ENCODE measurements around the gene GYPC. TPM values are rescaled to one million over a fixed set of nuclear protein-coding genes. Genes with fewer than 3 reads are reported as not detected.
A peak's percentile ranks its signal among the peaks of the same experiment; 100 is the strongest.
"Not testable (repeated sequence)": the region's sequence is repeated elsewhere in the genome, so short reads cannot be mapped to it uniquely, and the experiment has no call there.

Gene GYPC, protein sequence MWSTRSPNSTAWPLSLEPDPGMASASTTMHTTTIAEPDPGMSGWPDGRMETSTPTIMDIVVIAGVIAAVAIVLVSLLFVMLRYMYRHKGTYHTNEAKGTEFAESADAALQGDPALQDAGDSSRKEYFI
- polyA plus RNA-seq (2012; ENCODE audit: insufficient read depth, insufficient read length), result 140 TPM

DNA sequence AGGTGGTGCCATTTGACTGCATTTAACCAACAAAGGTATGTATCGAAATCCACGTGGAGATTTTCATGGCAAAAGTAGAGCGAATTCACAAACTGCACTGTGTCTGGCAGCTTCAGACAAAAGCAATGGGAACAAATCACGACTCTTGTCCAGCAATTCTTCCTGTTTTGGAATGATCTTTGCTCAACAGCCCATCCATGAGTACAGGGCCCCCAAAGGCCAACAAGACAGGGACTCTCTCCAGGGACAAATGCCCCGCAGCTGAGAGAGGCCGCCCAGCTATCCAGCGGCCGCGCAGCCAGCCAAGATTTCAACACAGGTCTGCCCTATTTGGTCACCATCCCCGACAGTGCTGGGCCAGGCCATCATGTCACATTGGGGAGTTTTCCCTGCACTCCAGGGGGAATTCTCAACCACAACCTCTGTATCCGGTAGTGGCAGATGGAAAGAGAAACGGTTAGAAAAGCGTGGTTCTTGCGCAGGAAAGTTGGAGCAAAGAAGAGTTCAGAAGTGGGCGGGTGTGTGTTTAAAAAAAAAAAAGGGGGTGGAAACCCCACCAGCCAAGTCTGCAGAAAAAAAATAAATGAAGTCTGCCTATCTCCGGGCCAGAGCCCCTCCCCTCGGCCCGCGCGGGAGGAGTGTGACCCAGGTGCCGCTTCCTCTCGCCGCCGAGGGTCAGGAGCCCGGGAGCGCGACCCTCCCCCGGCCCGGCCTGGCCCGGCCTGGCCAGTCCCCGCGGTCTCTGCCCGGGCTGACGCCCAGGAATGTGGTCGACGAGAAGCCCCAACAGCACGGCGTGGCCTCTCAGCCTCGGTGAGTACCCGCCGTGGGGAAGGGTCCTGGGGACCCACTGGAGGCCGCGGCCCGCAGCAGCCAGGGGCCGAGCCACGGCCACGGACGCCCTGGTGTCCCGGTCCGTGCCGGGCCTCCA, at the start of gene GYPC:
TSS of gene GYPC (plus strand) at position 659 of the 931 bp plus-strand sequence. CDS start at position 765, 106 bp downstream.
- peak; percentile 81 for DNase-seq (ENCODE audit: low read depth, low spot score)
- peak within 1 kb of the TSS; percentile 77 for H3K4me3 ChIP-seq (ENCODE audit: low read length)

DNA sequence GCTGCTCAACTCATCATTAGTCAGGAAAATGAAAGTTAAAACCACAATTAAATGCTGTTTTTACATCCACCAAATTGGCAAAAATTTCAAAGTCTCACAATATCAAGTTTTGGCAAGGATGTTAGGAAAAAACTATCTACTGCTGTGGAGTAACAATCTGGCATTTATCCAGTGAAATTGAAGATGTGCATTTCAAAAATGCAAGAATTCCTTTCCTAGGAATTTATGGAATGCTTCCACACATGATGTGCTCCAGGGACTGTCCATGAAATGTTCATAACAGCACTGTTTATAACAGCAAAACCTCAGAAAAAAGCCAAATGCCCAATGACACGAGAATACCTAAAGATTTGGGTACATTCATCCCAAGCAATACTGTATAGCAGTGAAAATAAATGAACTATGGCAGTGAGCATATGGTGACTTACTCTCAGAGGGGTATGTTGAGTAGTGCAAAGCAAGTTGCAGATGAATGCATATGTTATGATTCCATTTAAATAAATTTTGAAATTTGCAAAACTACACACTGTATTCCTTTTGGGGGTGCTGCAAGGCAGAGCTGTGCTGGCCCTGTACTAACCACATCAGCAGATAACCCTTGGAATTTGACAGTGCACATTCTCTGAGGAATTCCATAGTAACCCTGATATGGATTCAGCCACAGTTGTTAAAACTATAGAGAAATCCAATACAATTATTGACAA, 41.3 kb upstream of the GYPC start:
- no peak for DNase-seq (ENCODE audit: low read depth, low spot score)
- H3K4me3 ChIP-seq (ENCODE audit: low read length), result no peak overlapping the region

DNA sequence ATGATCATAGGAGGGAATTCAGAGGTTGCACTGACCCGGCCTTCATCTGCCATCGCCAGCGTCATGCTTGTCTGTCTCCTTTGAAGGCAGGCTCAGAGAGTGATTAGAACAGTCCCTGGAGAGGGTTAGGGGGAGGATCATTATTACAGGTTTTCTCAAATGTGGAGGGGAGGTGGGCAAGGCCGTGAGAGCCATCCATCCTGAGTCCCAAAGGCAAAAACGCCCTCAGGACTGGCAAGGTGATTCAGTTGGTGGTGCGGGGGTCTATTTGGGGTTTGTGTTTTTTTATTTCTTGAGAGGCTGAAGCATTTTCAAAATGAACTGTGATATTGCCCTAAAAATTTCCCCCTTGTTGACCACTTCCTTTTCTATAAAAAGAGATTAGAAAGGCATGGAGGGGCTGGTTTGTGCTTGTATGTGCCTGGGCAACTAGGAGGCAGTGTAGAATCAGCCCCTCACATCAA, 39.3 kb upstream of the GYPC start:
- no peak for DNase-seq (ENCODE audit: low read depth, low spot score)
- no peak overlapping the region for H3K4me3 ChIP-seq (ENCODE audit: low read length)

DNA sequence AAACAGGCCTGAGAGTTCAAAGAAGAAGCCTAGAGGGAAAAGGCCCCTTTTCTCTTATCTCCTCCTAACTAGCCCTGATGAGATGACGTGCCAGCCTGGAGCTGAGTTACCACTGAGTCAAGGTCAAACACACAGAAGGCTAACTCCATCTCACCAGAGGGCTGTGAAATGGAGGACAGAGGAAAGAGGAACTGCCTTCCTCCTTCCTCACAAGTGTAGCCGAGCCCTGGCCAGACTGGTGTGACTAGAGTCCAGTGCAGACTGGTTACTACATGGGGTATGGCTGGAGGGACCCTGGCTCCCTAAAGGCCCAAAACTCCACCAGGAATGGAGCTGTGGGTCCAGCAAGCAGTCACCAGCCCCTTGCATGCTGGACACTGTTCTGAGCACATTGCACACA, 35.7 kb upstream of the GYPC start:
- no peak for DNase-seq (ENCODE audit: low read depth, low spot score)
- H3K4me3 ChIP-seq (ENCODE audit: low read length), result no peak overlapping the region

DNA sequence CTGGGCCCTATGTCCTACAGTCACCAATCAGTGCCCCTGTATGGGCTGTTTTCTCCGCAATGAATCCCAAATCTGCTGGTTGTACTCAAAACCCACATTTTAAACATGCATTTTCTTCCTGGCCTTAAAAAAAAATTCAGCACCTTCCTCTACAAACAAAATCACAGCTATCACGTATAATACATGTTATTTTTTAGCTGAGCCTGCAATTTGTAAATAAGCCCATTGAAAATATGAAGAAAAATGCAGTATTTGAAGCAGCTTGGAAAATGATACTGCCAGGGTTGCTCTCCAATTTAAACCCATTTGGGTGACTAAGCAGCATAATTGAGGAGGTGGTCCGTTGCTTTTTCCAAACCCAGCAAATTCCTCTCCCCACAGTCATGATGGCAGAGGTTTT, 33.0 kb upstream of the GYPC start:
- no peak for DNase-seq (ENCODE audit: low read depth, low spot score)
- H3K4me3 ChIP-seq (ENCODE audit: low read length), result no peak overlapping the region

DNA sequence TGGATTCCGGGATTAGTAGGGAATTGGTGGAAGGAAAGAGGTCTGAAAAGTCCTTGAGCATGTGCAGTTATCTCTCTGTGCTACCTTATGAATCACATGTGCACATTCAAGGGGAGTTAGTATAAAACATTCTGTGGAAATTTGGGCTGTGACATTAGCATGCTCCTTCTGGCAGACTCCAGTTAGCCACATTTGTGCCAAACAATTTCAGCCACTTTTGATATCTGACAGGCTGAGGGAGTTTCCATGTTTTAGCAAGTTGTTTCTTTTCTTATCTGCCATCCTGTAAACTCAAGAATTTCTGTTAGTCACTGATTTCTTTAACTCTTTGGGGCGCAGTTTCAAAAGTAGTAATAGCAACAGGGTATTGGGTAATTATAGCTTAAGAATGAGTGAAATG, 28.3 kb upstream of the GYPC start:
- no peak for DNase-seq (ENCODE audit: low read depth, low spot score)
- H3K4me3 ChIP-seq (ENCODE audit: low read length), result no peak overlapping the region

DNA sequence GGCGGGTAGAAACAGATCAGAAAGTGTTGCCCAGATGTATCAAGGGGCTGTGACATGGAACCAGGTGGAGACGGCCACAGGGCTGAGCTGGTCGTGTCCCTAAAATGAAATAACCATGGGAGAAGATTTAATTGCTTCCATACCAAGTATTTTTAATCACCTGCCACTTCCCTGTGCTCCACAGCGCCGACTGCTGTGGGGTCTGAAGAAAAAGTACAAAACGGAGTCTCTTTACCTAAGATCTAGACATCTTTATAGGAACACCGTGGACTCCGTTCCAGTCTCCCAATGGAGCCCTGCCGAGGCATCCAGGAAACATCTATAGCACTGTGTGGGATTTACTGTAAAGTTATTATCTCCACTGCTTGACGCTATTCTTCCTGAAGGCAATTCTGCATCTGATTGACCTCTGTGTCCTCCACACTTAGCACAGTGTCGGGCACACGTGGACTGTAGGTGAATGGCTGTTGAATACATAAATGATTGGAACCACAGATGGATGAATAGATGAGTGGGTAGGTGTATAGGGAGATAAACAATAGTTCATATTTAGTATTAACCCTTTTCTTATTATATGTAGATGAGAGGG, 21.6 kb upstream of the GYPC start:
- no peak for DNase-seq (ENCODE audit: low read depth, low spot score)
- no peak overlapping the region for H3K4me3 ChIP-seq (ENCODE audit: low read length)

DNA sequence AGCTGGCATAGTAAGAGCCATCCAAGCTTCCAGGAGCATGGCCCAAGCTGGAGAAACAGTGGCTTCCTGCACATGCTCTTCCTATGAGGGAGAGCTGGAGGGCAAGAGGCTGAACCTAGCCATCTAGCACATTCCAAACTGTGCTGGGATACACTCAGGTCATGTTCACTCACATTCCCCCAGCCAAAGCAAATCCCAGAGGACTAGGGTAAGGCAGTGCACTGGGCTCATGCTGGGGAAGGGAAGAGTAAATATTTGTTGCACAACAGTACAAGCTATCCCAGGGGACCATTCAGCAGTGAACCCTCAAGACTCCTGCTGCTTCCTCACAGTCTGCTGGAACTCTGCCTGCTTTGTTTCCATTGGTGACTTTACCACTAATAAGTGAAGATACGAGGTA, 20.7 kb upstream of the GYPC start:
- no peak overlapping the region for H3K4me3 ChIP-seq (ENCODE audit: low read length)
- no peak for DNase-seq (ENCODE audit: low read depth, low spot score)

DNA sequence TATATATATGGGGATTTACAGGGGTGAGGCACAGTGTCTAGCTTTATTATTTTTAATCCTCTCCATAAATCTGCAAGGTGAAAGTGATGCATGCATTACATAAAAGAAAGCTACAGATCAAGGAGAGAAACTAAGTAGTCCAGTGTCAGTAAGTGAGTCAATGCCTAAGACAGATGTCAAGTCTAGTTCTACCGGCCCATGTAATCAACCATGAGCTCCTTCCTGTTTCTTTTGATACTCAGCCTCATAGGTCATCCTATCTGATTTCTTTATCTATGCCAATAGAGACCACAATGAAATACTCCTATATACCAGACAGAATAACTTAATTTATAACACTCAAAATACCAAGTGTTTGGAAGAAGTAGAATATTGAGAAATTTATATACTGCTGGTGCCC, 20.2 kb upstream of the GYPC start:
- no peak overlapping the region for H3K4me3 ChIP-seq (ENCODE audit: low read length)
- no peak for DNase-seq (ENCODE audit: low read depth, low spot score)

DNA sequence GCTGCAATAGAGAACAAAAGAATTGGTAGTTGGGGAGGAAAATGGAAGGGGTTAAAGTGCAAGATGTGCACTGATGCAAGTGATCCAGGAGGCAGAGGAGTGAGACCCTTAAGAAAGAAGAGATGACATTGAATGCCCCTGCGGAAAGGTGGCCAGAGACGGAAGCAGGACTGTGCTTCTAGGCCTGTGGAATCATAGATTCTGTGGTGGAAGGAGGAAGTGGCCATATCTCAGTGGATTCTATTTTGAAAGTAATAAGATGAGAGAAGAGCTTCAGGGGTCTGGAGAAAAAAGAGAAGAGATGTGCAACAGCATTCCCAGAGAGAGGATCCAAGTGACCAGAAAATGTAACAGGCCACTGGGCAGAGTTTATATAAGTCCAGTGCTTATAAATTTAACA, 18.6 kb upstream of the GYPC start:
- DNase-seq (ENCODE audit: low read depth, low spot score), result no peak
- no peak overlapping the region for H3K4me3 ChIP-seq (ENCODE audit: low read length)

DNA sequence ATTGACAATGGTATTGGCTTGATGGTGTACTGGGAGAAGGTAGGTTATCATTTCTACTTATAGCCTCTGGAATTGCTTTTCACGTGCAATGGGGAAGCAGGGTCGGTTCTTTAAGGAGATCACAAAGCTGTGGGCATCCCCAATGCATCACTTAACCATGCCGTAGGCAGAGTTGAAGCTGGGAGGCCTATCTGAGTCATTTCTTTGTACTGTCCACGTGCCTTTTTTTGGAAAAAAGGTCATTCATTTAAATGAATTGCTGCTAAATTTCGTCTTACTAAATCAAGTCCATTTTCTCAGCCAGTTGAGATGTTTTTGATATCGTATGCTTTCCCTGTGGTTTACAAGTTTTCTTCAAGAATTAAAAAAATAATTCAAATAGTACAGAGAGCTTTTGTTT, 17.2 kb upstream of the GYPC start:
- DNase-seq (ENCODE audit: low read depth, low spot score), result no peak
- H3K4me3 ChIP-seq (ENCODE audit: low read length), result no peak overlapping the region

DNA sequence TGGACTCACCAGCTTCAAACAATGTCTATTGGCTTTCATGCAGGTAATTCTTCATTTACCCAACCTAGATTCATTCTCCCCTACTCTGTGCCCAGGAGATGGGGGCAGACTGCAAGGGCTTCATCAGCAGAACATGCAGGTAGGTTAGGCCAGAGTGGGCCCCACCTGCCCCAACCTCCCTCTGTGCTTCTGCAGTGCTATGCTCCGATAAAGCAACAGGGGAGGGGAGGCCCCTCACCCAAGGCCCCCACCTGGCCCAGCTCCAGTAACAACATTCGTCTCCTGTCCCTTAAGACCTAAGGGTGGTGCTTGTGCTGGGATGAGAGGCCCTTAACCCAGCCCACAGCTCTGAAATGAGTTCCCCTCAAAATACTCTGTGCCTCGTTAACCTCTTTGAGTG, 16.7 kb upstream of the GYPC start:
- no peak for DNase-seq (ENCODE audit: low read depth, low spot score)
- no peak overlapping the region for H3K4me3 ChIP-seq (ENCODE audit: low read length)

DNA sequence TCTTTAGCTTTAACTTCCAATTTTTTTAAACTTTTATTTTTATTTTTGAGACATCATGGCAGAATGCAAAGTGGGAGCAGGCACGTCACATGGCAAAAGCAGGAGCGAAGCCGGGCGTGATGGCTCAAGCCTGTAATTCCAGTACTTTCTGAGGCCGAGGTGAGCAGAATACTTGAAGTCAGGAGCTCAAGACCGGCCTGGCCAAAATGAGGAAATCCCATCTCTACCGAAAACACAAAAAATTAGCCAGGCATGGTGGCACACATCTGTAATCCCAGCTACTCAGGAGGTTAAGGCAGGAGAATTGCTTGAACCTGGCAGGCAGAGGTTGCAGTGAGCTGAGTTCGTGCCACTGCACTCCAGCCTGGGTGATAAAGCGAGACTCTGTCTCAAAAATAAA, 14.7 kb upstream of the GYPC start:
- not testable (repeated sequence) for DNase-seq (ENCODE audit: low read depth, low spot score); H3K4me3 ChIP-seq (ENCODE audit: low read length)

DNA sequence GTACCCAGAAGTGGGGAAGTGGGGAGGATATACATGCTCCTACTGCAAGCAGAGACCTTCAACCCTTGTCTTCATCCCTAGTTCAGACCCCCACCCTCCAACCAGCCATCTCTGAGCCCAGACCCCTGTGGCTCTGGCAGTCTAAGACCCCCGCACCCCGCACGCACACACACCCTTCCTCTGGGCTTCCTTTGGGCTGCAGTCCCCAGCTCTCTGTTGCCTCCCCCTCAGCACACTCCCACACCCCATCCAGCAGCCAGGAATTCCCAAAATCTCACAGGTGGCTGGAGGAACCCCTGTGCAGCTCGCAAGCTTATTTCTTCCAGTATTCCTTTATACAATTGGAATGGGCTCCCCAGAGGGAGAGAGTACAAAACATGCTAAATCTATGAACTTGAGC, 13.9 kb upstream of the GYPC start:
- H3K4me3 ChIP-seq (ENCODE audit: low read length), result no peak overlapping the region
- no peak for DNase-seq (ENCODE audit: low read depth, low spot score)

DNA sequence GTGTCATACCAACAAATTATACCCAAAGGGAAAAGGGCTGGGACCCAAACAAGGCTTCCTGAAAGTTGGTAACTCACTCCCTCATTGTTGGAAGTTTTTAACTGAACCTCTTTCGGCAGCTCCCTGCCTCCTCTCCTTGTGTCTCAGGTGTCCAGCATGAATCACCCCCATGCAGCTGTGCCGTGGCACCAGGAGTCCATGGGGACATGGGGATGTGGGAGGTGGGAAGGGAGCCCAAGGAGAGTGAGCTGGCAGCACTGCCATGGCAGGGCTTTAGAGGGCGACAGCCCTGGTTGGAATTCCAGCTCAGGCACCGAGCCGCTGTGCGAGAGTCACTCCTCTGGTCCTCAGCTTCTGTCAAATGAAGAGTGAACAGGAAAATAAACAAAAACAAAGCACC, 12.5 kb upstream of the GYPC start:
- no peak overlapping the region for H3K4me3 ChIP-seq (ENCODE audit: low read length)
- DNase-seq (ENCODE audit: low read depth, low spot score), result no peak

DNA sequence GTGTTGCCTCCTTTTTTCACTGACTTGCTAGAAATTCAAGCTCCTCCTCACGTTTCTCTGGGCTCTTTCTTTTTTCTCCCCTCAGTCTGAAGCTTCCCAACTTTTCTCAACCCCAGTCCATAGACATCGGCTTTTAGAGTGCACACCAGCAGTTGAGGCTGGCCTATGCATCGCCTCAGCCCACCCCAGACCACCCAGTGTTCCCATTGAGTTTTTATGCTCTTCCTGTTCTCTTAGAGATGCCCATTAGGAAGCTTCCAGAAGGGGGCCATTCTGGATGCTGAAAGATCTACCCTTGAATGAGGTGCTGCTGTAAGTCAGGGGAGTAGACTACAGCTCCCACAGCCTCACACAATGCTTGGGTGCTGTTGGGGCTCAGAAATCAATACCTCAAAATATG, 12.0 kb upstream of the GYPC start:
- no peak overlapping the region for H3K4me3 ChIP-seq (ENCODE audit: low read length)
- no peak for DNase-seq (ENCODE audit: low read depth, low spot score)

DNA sequence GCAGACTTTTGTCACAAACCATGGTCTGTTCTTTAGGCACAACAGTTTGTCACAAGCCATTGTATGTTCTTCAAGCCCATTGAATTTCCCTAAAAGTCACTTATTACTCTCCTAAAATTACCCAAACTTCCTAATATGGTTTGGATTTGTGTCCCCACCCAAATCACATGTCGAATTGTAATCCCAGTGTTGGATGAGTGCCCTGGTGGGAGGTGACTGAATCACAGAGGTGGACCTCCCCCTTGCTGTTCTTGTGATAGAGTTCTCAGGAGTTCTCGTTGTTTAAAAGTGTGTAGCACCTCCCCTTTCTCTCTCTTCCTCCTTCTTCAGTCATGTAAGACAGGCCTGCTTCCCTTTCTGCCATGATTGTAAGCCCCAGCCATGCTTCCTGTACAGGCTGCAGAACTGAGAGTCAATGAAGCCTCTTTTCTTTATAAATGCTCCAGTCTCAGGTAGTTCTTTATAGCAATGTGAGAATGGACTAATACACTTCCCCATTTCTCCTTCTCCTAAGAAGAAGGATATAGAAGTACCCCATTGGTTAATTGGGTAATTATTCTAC, 11.2 kb upstream of the GYPC start:
- no peak overlapping the region for H3K4me3 ChIP-seq (ENCODE audit: low read length)

DNA sequence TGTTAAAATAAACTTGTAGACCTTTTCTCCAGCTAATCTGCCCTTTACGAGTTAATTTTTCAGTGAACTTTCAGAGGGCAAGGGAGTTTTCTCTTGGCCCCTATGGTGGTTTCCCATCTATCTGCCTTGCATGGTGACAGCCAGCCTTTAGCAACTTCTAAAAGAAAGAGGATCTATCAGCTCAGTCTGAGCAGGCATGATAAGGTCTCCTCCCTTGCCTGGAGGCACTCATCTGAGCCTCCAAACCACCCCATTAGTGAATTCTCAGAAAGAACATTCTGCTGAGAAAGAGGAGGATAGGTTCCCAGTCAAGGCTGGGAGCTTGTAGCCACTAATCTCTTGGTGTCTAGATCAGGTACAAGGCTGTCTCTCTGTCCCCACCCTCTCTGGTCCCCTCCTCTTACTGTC, 10.7 kb upstream of the GYPC start:
- no peak overlapping the region for H3K4me3 ChIP-seq (ENCODE audit: low read length)
- DNase-seq (ENCODE audit: low read depth, low spot score), result no peak

More for the DNA sequence above, 11.2 kb upstream of the GYPC start:
- DNase-seq (ENCODE audit: low read depth, low spot score), result no peak

DNA sequence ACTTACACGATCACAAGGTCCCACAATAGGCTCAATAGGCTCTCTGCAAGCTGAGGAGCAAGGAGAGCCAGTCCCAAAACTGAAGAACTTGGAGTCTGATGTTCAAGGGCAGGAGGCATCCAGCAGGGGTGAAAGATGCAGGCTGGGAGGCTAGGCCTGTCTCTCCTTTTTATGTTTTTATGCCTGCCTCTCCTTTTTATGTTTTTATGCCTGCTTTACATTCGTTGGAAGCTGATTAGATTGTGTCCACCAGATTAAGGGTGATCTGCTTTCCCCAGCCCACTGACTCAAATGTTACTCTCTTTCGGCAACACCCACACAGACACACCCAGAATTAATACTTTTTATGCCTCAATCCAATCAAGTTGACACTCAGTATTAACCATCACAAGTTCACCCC, 9.9 kb upstream of the GYPC start:
- H3K4me3 ChIP-seq (ENCODE audit: low read length), result no peak overlapping the region
- DNase-seq (ENCODE audit: low read depth, low spot score), result no peak
